Transverse colon (tissue), 4 donors: Measurements from ENCODE around the gene MTHFSD. TPM values are rescaled to one million over a fixed set of nuclear protein-coding genes. Genes with fewer than 3 reads are reported as not detected.

Source experiments
- DNase-seq: peaks from one replicate; pipeline ENCODE4 v3.0.0-alpha.2; 2019
- H3K27ac ChIP-seq, 4 donors: fragments of 200-600 bp; sonication (generic); 2 replicates each; pipeline ENCODE4 v1.5.1; 2016 to 2018; ENCODE audit warnings: inconsistent platforms in 4 of 4
- H3K27me3 ChIP-seq: fragments of 200-600 bp; sonication (generic); 2 replicates; pipeline ENCODE4 v1.5.1; 2017; ENCODE audit warnings: inconsistent platforms
- H3K36me3 ChIP-seq, 4 donors: fragments of 200-600 bp; sonication (generic); 2 replicates each; pipeline ENCODE4 v1.5.1; 2017 to 2019; ENCODE audit warnings: inconsistent platforms in 4 of 4
- H3K4me1 ChIP-seq, 4 donors: fragments of 200-600 bp; sonication (generic); 2 replicates each; pipeline ENCODE4 v1.5.1; 2017 to 2020; ENCODE audit warnings: inconsistent platforms in 4 of 4
- H3K4me3 ChIP-seq, 4 donors: fragments of 200-600 bp; sonication (generic); 1 replicate in 1 of 4; 2 replicates in 3 of 4; pipeline versions ENCODE4 v1.5.1 to v1.6.1; 2017 to 2019; ENCODE audit warnings: inconsistent platforms in 4 of 4
- H3K9me3 ChIP-seq, 2 donors: fragments of 200-600 bp; sonication (generic); 2 replicates each; pipeline ENCODE4 v1.5.1; 2017 to 2019; ENCODE audit warnings: inconsistent platforms in 2 of 2
- CTCF ChIP-seq, 5 experiments: fragments of 200-600 bp in 3 of 5; fragments of 450-650 bp in 2 of 5; sonication (generic) in 3 of 5; IDR thresholded peaks; 1 replicate in 2 of 5; 2 replicates in 3 of 5; pipeline ENCODE4 v1.5.1; 2016 to 2017; ENCODE audit warnings: antibody characterized with exemption in 5 of 5, inconsistent platforms in 3 of 5, mild to moderate bottlenecking in 2 of 5, moderate library complexity in 1 of 5
- EP300 ChIP-seq: sonication (generic); formaldehyde crosslinking; IDR thresholded peaks from one replicate; pipeline ENCODE4 v1.6.1; 2017; ENCODE audit warnings: antibody characterized with exemption, low read depth
- POLR2A ChIP-seq: fragments of 450-650 bp; IDR thresholded peaks from one replicate; pipeline ENCODE4 v1.6.1; 2016; ENCODE audit warnings: antibody characterized with exemption, mild to moderate bottlenecking, moderate library complexity
- POLR2AphosphoS5 ChIP-seq, 3 donors: sonication (generic); formaldehyde crosslinking; IDR thresholded peaks; one replicate each; pipeline ENCODE4 v1.6.1; 2016; ENCODE audit warnings: antibody characterized with exemption in 3 of 3
- WGBS, 2 donors: methylation state at CpG; one replicate each; pipeline ENCODE4 v1.1.5; 2018; ENCODE audit warnings: low coverage in 1 of 2; 5-methylcytosine and 5-hydroxymethylcytosine counted together
- in situ Hi-C, 4 donors: fragments of 200-750 bp; cut with MboI; loops; one replicate each; pipeline versions ENCODE4 v1.15.0 to v1.15.1; 2017; ENCODE audit warnings: low sequenced_read_pairs in 3 of 4, low pct_ligation_motif_present in 1 of 4, low pct_unique_long_range_greater_than_20kb in 1 of 4
- intact Hi-C: fragments of 100-400 bp; cut with DNase I; formaldehyde crosslinking; loops from one replicate; pipeline ENCODE4 v1.15.1; 2023; ENCODE audit warnings: low total_unique reads
- total RNA-seq, 4 donors: library from RNA; depleted of rRNA; stranded (reverse); fragments of >200 nt; gene quantifications; one replicate each; pipeline ENCODE4 v1.1.0, GENCODE V29; 2016

Gene MTHFSD
- total RNA-seq, 4 donors from 2014 or later: 25.4 to 51.1 (median 30.0) TPM

- Histone ChIP-seq H3K4me1 (peaks cover 0 to 15% (median 7%) of the 10 kb centered on the region in 4 donors), H3K36me3 (no peaks in the 10 kb centered on the region), H3K27me3 (peaks cover 100% of the 10 kb centered on the region), H3K4me3 (no peak overlapping the region), H3K27ac (no peak overlapping the region), H3K9me3 (no peaks in the 10 kb centered on the region)
- no peak for DNase-seq
- intact Hi-C loops: no loop called here
- TF ChIP-seq EP300 (no peak), CTCF (IDR thresholded peaks at IDR 0.05) (no peak), POLR2A (no peak), POLR2AphosphoS5 (IDR thresholded peaks at IDR 0.05) (no peak)
- in situ Hi-C loops: loop anchor here in 1 of 4 donors (25.0 kb wide), 1 partner anchor 713 kb away; no protein-coding TSS in a partner anchor
- 36 to 55% methylated on average over 9 to 13 of the region's 13 CpGs for WGBS, 2 donors
These were observed 18.8 kb upstream of the MTHFSD start for GRCh38 chr16:86573646-86574508.

- H3K27me3 ChIP-seq: peaks cover 100% of the 10 kb centered on the region
- H3K36me3 ChIP-seq: no peaks in the 10 kb centered on the region
- no peaks in the 10 kb centered on the region for H3K9me3 ChIP-seq
- no peak for TF ChIP-seq POLR2AphosphoS5 (IDR thresholded peaks at IDR 0.05)
- intact Hi-C loops: no loop called here
- no peak overlapping the region for H3K27ac ChIP-seq
- H3K4me3 ChIP-seq: no peak overlapping the region
- peaks cover 0 to 15% (median 7%) of the 10 kb centered on the region in 4 donors for H3K4me1 ChIP-seq
- in situ Hi-C loops: loop anchor here in 1 of 4 donors (25.0 kb wide), 1 partner anchor 714 kb away; no protein-coding TSS in a partner anchor
- 47% methylated on average over 8 of the region's 8 CpGs; no CpG with 5 or more reads in 1 of the 2 donors for WGBS, 2 donors
- no peak for DNase-seq
These were observed 18.2 kb upstream of the MTHFSD start for GRCh38 chr16:86573215-86573614.

DNA sequence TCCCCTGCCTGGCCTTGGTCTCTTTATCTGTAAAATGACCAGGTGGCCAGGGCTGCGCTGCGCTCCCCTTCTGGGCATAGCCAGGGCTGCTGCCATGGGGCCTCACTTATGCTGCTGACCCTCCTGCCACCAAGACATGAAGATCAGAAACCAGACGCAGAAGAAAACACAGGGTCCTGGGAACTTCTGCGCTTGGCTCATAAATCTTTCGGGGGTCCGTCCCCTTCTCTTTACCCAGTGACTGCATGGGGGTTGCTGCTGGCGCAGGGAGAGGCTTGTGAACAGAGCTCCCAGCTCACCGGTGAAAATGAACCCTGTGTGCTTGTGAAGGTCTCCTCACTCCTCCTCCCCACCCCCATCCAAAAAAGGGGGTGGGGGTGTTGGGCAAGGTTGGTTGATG, 17.6 kb upstream of the MTHFSD start:
- no peak for DNase-seq
- no peak overlapping the region for H3K27ac ChIP-seq
- H3K4me3 ChIP-seq: no peak overlapping the region
- H3K9me3 ChIP-seq: no peaks in the 10 kb centered on the region
- H3K27me3 ChIP-seq: peaks cover 100% of the 10 kb centered on the region
- in situ Hi-C loops: loop anchor here in 1 of 4 donors (25.0 kb wide), 1 partner anchor 715 kb away; no protein-coding TSS in a partner anchor
- WGBS, 2 donors: 66% methylated on average over 8 of the region's 8 CpGs; no CpG with 5 or more reads in 1 of the 2 donors
- peaks cover 0 to 15% (median 7%) of the 10 kb centered on the region in 4 donors for H3K4me1 ChIP-seq
- intact Hi-C loops: no loop called here
- no peaks in the 10 kb centered on the region for H3K36me3 ChIP-seq
- TF ChIP-seq POLR2A (no peak), EP300 (no peak), CTCF (IDR thresholded peaks at IDR 0.05) (no peak), POLR2AphosphoS5 (IDR thresholded peaks at IDR 0.05) (no peak)

DNA sequence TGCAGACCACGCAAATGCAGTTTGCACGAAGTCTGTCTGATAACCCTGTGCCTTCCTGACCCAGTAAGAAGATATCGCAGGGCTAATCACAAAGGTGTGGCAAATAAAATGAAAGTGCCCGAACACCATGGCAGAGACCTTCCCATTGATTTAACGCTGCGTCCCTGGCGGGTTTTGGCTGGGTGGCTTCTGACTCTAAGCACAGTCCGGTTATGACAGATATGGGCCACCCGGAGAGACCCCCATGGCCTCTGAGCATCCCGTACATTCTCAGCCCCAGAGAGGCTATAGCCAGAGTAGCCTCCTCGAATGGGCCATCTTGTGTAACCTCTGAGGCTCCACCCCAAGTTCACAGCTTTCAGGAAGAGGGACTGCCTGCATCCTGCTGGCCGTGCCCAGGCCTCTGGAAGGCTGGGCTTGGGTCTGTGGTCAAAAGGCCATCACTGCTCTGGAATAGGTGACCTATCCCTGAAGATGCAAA, 17.0 kb upstream of the MTHFSD start:
- TF ChIP-seq CTCF (IDR thresholded peaks at IDR 0.05): no peak
- no peak for TF ChIP-seq POLR2AphosphoS5 (IDR thresholded peaks at IDR 0.05)
- TF ChIP-seq POLR2A: no peak
- no peak for TF ChIP-seq EP300
- Histone ChIP-seq H3K27me3 (peaks cover 100% of the 10 kb centered on the region), H3K9me3 (no peaks in the 10 kb centered on the region), H3K4me1 (peaks cover 0 to 15% (median 7%) of the 10 kb centered on the region in 4 donors), H3K4me3 (no peak overlapping the region), H3K36me3 (no peaks in the 10 kb centered on the region), H3K27ac (no peak overlapping the region)
- DNase-seq: no peak
- intact Hi-C loops: no loop called here
- 73% methylated on average over 12 of the region's 12 CpGs; no CpG with 5 or more reads in 1 of the 2 donors for WGBS, 2 donors
- in situ Hi-C loops: loop anchor here in 1 of 4 donors (25.0 kb wide), 1 partner anchor 715 kb away; no protein-coding TSS in a partner anchor
